Activated B cell treated with CpG ODN at 0.5 μM for 24 hours (primary cell): ENCODE results near the gene LDAH. TPM values are rescaled to one million over a fixed set of nuclear protein-coding genes. Genes with fewer than 3 reads are reported as not detected.

Source experiments
- ATAC-seq: fragments of 200-7000 bp; cut with Tn5 transposase; one replicate; pipeline ENCODE4 v1.10.0; 2021; ENCODE audit warnings: low read depth, mild to moderate bottlenecking, moderate library complexity
- CTCF ChIA-PET: fragments of 350-600 bp; sonication (Branson Sonifier 250); formaldehyde crosslinking; loops from one replicate; lab custom pipeline; 2021; ENCODE audit warnings: antibody characterized with exemption; lab: Charles Lee
- POLR2A ChIA-PET: fragments of 350-600 bp; sonication (Branson Sonifier 250); formaldehyde crosslinking; loops from one replicate; lab custom pipeline; 2021; ENCODE audit warnings: antibody characterized with exemption; lab: Charles Lee
- DNase-seq: peaks from one replicate; pipeline ENCODE4 v3.0.0; 2022
- H3K27ac Mint-ChIP-seq: one replicate; pipeline ENCODE4 v1.8.0; 2020; ENCODE audit warnings: mixed read lengths
- H3K27me3 Mint-ChIP-seq: one replicate; pipeline ENCODE4 v1.8.0; 2021; ENCODE audit warnings: mixed read lengths
- H3K36me3 Mint-ChIP-seq: one replicate; pipeline ENCODE4 v1.8.0; 2021; ENCODE audit warnings: low read depth, mixed read lengths
- H3K4me1 Mint-ChIP-seq: one replicate; pipeline ENCODE4 v1.8.0; 2021; ENCODE audit warnings: mixed read lengths
- H3K4me3 Mint-ChIP-seq: one replicate; pipeline ENCODE4 v1.8.0; 2020; ENCODE audit warnings: mild to moderate bottlenecking, mixed read lengths
- H3K9me3 Mint-ChIP-seq: one replicate; pipeline ENCODE4 v1.8.0; 2020; ENCODE audit warnings: mixed read lengths
- CTCF ChIP-seq: fragments of 200-600 bp; IDR thresholded peaks from one replicate; pipeline ENCODE4 v1.8.0; 2022; ENCODE audit warnings: antibody characterized with exemption, mild to moderate bottlenecking
- intact Hi-C: fragments of 100-400 bp; cut with micrococcal nuclease; formaldehyde crosslinking; loops from one replicate; pipeline ENCODE4 v1.15.1; 2024
- total RNA-seq: library from RNA; stranded (reverse); gene quantifications from 2 replicates; pipeline ENCODE4 v1.2.3, GENCODE V29; 2022

The LDAH gene
- total RNA-seq, 1 donor from 2014 or later = 31.2 TPM

GRCh38 chr2:20647738-20648137 lies 175.2 kb downstream of the LDAH start:
- intact Hi-C loops = no loop called here

DNA sequence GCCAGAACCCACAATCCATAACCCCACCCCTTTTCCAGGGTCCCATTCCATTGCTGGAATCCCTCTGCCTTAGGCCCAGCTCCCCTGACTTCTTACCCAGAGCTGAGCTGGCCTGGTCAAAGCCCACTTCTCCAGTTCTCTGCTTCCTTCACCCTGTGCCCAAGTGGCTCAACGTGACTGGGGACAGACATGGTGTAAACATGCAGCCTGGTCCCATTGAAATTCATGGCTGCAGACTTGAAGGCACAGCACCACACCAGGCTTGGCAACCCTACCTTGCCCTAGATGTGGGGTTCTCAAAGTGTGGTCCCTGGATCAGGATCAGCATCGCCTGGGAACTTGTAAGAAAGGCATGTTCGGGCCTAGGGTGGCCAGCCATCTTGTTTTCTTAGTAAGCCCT lies 175.7 kb downstream of the LDAH start:
- H3K4me3 Mint-ChIP-seq = no peak overlapping the region
- intact Hi-C loops = no loop called here
- no peak overlapping the region for H3K27ac Mint-ChIP-seq
- no peak for TF ChIP-seq CTCF
- ATAC-seq = no peak
- H3K4me1 Mint-ChIP-seq = peaks cover 41% of the 10 kb centered on the region
- CTCF ChIA-PET = no interaction called here
- no peak for DNase-seq
- H3K9me3 Mint-ChIP-seq = no peaks in the 10 kb centered on the region
- no peaks in the 10 kb centered on the region for H3K27me3 Mint-ChIP-seq
- POLR2A ChIA-PET = interaction anchor here (1.4 kb wide), 1 partner anchor 200 kb away, joined by 7 read pairs; the partner anchor contains the start of gene RHOB
- H3K36me3 Mint-ChIP-seq = peaks cover 29% of the 10 kb centered on the region

More at GRCh38 chr2:20647738-20648137, 175.2 kb downstream of the LDAH start:
- TF ChIP-seq CTCF = no peak
- DNase-seq (no peak), ATAC-seq (no peak)
- Mint-ChIP-seq H3K9me3 (no peaks in the 10 kb centered on the region), H3K27me3 (no peaks in the 10 kb centered on the region), H3K27ac (no peak overlapping the region), H3K4me1 (peaks cover 41% of the 10 kb centered on the region), H3K36me3 (peaks cover 28% of the 10 kb centered on the region), H3K4me3 (no peak overlapping the region)
- ChIA-PET CTCF (interaction anchor here (0.9 to 1.3 kb wide), 2 partner anchors 13 to 14 kb away, joined by 3 to 4 read pairs; no protein-coding TSS in a partner anchor), POLR2A (interaction anchor here (1.1 to 4.9 kb wide), 3 partner anchors 200 to 215 kb away, joined by 4 to 86 read pairs (median 7); partner anchors contain the start of gene RHOB)

DNA sequence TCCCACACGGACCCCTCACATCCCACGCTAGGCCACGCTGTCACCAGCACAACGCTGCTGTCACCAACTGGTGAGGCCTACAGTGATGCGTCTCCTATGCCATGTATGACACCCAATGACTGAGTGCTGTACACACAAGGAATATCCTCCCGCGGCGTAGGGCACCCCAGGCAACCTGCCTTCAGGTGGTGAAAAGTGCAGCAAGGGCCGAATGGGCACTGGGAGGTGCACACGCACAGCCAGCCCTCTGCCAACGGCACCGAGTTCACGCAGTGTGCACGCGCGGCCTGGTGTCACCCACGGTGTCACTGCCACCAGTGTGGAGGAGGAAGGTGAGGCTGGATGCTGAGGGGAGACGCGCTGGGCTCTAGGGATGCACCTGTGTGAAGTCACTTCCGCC lies 176.5 kb downstream of the LDAH start:
- Mint-ChIP-seq H3K36me3 (peaks cover 36% of the 10 kb centered on the region), H3K9me3 (no peaks in the 10 kb centered on the region), H3K4me1 (peaks cover 41% of the 10 kb centered on the region), H3K27me3 (no peaks in the 10 kb centered on the region), H3K4me3 (no peak overlapping the region), H3K27ac (no peak overlapping the region)
- ChIA-PET POLR2A (interaction anchor here (1.4 kb wide), 1 partner anchor 199 kb away, joined by 7 read pairs; the partner anchor contains the start of gene RHOB), CTCF (no interaction called here)
- TF ChIP-seq CTCF = no peak
- no peak for DNase-seq
- no peak for ATAC-seq
- intact Hi-C loops = no loop called here

GRCh38 chr2:20645761-20646160 lies 177.1 kb downstream of the LDAH start:
- intact Hi-C loops = no loop called here
- Mint-ChIP-seq H3K4me3 (no peak overlapping the region), H3K9me3 (no peaks in the 10 kb centered on the region), H3K27ac (no peak overlapping the region), H3K36me3 (peaks cover 40% of the 10 kb centered on the region), H3K4me1 (peaks cover 37% of the 10 kb centered on the region), H3K27me3 (no peaks in the 10 kb centered on the region)
- ATAC-seq (no peak), DNase-seq (no peak)
- TF ChIP-seq CTCF = no peak
- ChIA-PET CTCF (no interaction called here), POLR2A (no interaction called here)

DNA sequence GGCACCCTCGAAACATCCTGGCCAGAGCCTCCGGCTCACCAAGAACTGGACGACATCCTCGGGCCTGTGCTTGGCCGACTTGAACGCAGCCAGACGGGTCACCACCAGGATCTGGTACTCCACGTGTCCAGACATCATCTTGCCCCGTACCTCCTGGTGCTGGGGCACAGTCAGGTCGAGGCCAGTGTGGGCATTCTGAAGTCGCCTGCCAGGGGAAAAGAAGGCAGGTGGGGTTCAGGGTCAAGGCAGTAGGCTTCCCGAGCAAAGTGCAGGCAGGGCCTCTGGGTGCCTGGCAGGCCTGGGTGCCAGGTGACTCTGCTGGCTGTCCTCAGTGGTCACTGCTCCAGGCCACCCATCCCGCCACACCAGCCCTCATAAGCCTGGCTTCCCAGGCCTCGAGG lies 177.6 kb downstream of the LDAH start:
- no peak overlapping the region for H3K27ac Mint-ChIP-seq
- H3K36me3 Mint-ChIP-seq = peaks cover 45% of the 10 kb centered on the region
- intact Hi-C loops = no loop called here
- ATAC-seq (no peak), DNase-seq (no peak)
- ChIA-PET CTCF (no interaction called here), POLR2A (no interaction called here)
- no peaks in the 10 kb centered on the region for H3K9me3 Mint-ChIP-seq
- H3K4me1 Mint-ChIP-seq = peaks cover 34% of the 10 kb centered on the region
- no peaks in the 10 kb centered on the region for H3K27me3 Mint-ChIP-seq
- TF ChIP-seq CTCF = no peak
- H3K4me3 Mint-ChIP-seq = no peak overlapping the region
